ENCODE measurements around the gene TCERG1L. TPM values are rescaled to one million over a fixed set of nuclear protein-coding genes. Genes with fewer than 3 reads are reported as not detected.

The TCERG1L gene
- polyA plus RNA-seq, 3 donors from 2014 or later = not detected

DNA sequence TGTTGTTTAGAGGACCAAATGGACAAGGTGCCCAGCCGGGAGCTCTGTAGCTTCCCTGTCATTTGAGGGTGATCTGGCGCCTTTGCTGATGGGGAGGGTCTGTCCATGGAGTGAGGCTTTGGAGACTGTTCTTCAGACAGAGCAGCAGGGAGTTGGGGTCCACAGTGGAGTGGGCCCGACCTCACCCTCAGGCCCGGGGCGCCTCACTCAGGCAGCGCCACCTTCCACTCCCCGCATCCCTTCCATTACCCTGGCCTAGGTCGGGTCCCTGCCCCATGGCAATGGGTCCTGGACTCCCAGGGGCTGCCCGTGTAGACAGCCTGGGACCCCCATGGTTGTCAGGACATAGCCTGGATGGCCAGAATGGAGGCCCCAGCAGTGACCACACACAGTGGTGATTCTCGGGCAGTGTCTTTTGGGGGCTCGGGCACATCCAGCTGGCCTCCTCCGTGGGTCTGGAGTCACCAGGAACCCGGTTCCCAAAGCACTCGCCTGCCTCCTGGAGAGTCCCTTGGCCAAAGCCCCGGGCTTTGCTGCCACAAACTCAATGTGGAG lies 38.5 kb downstream of the TCERG1L start:
- H3K4me3 Mint-ChIP-seq = no peak overlapping the region
- DNase-seq = no peak
- H3K4me1 Mint-ChIP-seq = no peaks in the 10 kb centered on the region
- H3K27ac Mint-ChIP-seq = no peak overlapping the region
- H3K27me3 Mint-ChIP-seq (ENCODE audit: low read depth in 3 of 3) = peaks cover 1 to 4% (median 2%) of the 10 kb centered on the region in 3 donors
- H3K36me3 Mint-ChIP-seq = no peaks in the 10 kb centered on the region
- H3K9me3 Mint-ChIP-seq = peaks cover 0 to 2% (median 0%) of the 10 kb centered on the region in 6 donors

- no peaks in the 10 kb centered on the region for H3K36me3 Mint-ChIP-seq
- no peaks in the 10 kb centered on the region for H3K4me1 Mint-ChIP-seq
- peaks cover 0 to 2% (median 0%) of the 10 kb centered on the region in 6 donors for H3K9me3 Mint-ChIP-seq
- no peak overlapping the region for H3K27ac Mint-ChIP-seq
- peaks cover 0 to 4% (median 1%) of the 10 kb centered on the region in 3 donors for H3K27me3 Mint-ChIP-seq (ENCODE audit: low read depth in 3 of 3)
- H3K4me3 Mint-ChIP-seq = no peak overlapping the region
- DNase-seq = no peak
Measured at GRCh38 chr10:131271966-131272365, 39.6 kb downstream of the TCERG1L start.

DNA sequence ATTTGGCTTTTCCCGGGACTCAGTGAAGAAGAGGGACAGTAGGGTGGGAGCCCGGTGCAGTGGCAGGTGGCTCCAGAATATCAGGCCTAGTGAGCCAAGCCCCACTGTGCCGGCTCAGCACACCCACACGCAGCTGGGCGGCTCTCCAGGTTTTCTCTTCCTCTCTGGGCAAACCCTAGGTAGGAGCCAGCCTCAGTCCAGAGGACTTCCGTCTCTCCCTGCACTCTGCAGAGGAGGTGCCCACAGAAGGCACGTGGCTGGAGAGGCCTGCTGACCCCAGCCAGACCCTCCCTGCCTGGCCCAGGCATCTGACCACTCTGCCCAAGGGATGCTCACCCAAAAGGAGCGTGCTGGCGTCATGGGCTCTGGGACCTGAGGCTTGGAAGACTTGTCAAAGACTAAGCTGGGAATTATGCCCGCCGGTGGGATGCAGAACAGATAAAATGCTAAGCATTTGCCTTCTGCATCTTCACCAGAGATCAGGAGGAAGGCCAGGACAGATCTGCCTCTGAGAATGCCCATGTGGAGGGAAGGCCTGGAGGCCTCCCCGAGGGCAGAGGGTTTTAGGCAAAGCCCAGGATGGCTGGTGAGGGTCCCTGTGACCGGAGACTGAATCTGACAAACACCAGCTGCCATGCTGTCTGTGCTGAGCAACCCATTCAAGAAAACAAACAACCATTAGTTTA lies 40.2 kb downstream of the TCERG1L start:
- H3K27ac Mint-ChIP-seq = no peak overlapping the region
- peaks cover under 1 to 6% (median 1%) of the 10 kb centered on the region in 3 donors for H3K27me3 Mint-ChIP-seq (ENCODE audit: low read depth in 3 of 3)
- H3K36me3 Mint-ChIP-seq = no peaks in the 10 kb centered on the region
- no peak overlapping the region for H3K4me3 Mint-ChIP-seq
- no peaks in the 10 kb centered on the region for H3K4me1 Mint-ChIP-seq
- no peak for DNase-seq
- peaks cover 0 to 2% (median 0%) of the 10 kb centered on the region in 6 donors for H3K9me3 Mint-ChIP-seq

GRCh38 chr10:131270461-131271190 lies 40.9 kb downstream of the TCERG1L start:
- Mint-ChIP-seq H3K9me3 (peaks cover 0 to 2% (median 0%) of the 10 kb centered on the region in 6 donors), H3K27ac (no peak overlapping the region), H3K27me3 (ENCODE audit: low read depth in 3 of 3) (peaks cover 1 to 3% (median 2%) of the 10 kb centered on the region in 3 donors), H3K4me1 (no peaks in the 10 kb centered on the region), H3K4me3 (no peak overlapping the region), H3K36me3 (no peaks in the 10 kb centered on the region)
- no peak for DNase-seq

DNA sequence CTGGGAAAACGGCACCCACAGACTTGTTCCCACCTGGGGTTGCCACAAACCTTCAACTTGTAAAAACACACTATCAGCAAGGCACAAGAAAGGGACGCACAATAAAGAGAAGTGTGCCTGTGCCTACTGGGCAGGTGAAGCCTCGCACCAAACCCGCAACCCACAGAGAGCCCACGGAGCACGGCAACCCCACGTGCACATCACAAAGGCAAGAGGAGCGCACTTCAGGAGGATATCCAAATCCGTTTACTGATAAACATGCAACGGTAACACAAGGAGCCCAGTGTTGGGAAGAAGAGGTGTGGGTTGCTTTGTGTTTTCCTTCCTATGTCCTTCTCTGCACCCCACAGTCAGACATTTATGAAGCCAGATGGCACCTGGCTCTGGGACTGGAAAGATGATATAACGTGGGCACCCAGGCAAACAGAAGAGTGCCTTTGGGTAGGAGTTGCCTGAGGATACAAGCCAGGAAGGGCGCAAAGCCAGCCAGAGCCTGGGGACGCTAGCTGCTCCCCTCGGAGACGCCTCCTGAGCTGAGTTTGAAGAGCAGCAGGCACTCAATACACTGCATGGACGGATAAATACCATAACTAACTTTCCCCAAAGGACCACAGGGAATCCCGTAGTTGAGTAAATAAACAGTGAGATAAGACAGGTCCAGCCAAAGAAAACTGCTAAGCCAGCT lies 41.6 kb downstream of the TCERG1L start:
- no peaks in the 10 kb centered on the region for H3K4me1 Mint-ChIP-seq
- H3K27ac Mint-ChIP-seq = no peak overlapping the region
- no peaks in the 10 kb centered on the region for H3K36me3 Mint-ChIP-seq
- peaks cover 0 to 2% (median 0%) of the 10 kb centered on the region in 6 donors for H3K9me3 Mint-ChIP-seq
- peaks cover 1 to 3% (median 2%) of the 10 kb centered on the region in 3 donors for H3K27me3 Mint-ChIP-seq (ENCODE audit: low read depth in 3 of 3)
- DNase-seq = no peak
- H3K4me3 Mint-ChIP-seq = no peak overlapping the region

- Mint-ChIP-seq H3K36me3 (no peaks in the 10 kb centered on the region), H3K4me3 (no peak overlapping the region), H3K4me1 (no peaks in the 10 kb centered on the region), H3K27ac (no peak overlapping the region), H3K27me3 (ENCODE audit: low read depth in 3 of 3) (peaks cover 0 to 3% (median 2%) of the 10 kb centered on the region in 3 donors), H3K9me3 (peaks cover 0 to 2% (median 0%) of the 10 kb centered on the region in 6 donors)
- DNase-seq = no peak
Measured at GRCh38 chr10:131267814-131268095, 43.8 kb downstream of the TCERG1L start.

GRCh38 chr10:131266936-131267813 lies 44.3 kb downstream of the TCERG1L start:
- no peaks in the 10 kb centered on the region for H3K4me1 Mint-ChIP-seq
- no peak for DNase-seq
- H3K27ac Mint-ChIP-seq = no peak overlapping the region
- peaks cover 0 to 2% (median 0%) of the 10 kb centered on the region in 6 donors for H3K9me3 Mint-ChIP-seq
- H3K27me3 Mint-ChIP-seq (ENCODE audit: low read depth in 3 of 3) = peaks cover 0 to 3% (median 2%) of the 10 kb centered on the region in 3 donors
- no peaks in the 10 kb centered on the region for H3K36me3 Mint-ChIP-seq
- H3K4me3 Mint-ChIP-seq = no peak overlapping the region

DNA sequence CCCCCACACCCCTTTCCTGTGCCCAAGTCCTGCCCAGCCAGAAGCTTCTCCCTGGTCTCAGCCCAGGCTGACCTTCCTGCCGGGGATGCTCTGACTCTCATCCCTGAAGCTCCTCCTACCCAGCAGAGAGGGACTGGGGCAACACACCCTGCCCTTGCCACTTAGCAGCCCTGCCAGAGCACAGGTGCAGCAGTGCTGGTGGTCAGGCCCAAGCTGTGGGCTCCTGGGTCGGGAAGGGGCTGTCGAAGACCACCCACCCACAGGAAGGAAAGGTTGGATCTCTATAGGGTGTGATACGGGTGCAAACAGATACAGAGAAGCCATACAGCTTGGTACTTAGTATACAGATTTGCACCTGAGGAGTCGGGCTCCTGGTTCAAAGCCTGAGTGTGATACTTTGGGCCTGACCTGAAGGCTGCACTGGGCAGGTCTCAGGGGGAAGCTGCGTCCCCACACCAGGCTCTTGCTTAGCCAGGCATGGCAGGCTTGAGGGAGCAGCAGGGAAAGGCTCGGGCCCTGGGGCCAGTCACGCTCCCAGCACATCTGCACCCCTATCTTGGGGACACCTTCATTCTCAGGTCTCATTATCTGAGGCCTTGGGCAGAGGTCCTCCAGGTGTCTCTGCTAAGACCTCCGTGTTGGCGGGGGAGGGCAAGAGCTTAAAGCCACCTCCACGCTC lies 47.3 kb downstream of the TCERG1L start:
- H3K27me3 Mint-ChIP-seq (ENCODE audit: low read depth in 3 of 3) = peaks cover 0 to 6% (median 2%) of the 10 kb centered on the region in 3 donors
- no peak overlapping the region for H3K4me3 Mint-ChIP-seq
- H3K36me3 Mint-ChIP-seq = no peaks in the 10 kb centered on the region
- H3K9me3 Mint-ChIP-seq = no peaks in the 10 kb centered on the region
- no peak for DNase-seq
- no peak overlapping the region for H3K27ac Mint-ChIP-seq
- H3K4me1 Mint-ChIP-seq = no peaks in the 10 kb centered on the region

DNA sequence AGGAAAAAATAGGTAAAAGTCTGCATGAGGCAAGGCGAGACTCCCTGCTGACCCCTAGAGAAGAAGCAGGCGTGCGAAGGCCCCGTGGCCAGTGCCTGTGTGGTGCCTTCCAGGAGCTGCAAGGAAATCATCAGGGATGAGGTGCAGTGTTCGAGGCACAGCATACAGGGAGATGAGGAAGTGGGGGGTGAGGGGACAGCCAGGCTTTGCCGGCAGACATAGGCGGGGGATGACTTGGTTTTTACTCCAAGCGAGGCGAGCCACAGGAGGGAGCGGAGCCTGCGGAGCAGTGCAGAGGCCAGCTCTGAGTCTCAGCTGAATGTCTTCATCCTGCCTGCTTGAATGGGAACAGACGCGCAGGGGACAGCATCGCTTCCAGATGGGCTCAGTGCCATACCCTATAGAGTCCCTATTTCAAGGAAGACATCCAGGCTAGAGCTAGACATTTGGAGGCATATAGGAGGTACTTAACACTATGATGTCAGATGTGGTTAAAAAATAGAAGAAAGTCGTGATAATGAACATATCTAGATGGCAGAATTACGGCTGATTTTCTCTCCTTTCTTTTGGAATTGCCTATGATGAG lies 49.5 kb downstream of the TCERG1L start:
- H3K27me3 Mint-ChIP-seq (ENCODE audit: low read depth in 3 of 3) = peaks cover 0 to 8% (median 2%) of the 10 kb centered on the region in 3 donors
- H3K27ac Mint-ChIP-seq = no peak overlapping the region
- DNase-seq = no peak

DNA sequence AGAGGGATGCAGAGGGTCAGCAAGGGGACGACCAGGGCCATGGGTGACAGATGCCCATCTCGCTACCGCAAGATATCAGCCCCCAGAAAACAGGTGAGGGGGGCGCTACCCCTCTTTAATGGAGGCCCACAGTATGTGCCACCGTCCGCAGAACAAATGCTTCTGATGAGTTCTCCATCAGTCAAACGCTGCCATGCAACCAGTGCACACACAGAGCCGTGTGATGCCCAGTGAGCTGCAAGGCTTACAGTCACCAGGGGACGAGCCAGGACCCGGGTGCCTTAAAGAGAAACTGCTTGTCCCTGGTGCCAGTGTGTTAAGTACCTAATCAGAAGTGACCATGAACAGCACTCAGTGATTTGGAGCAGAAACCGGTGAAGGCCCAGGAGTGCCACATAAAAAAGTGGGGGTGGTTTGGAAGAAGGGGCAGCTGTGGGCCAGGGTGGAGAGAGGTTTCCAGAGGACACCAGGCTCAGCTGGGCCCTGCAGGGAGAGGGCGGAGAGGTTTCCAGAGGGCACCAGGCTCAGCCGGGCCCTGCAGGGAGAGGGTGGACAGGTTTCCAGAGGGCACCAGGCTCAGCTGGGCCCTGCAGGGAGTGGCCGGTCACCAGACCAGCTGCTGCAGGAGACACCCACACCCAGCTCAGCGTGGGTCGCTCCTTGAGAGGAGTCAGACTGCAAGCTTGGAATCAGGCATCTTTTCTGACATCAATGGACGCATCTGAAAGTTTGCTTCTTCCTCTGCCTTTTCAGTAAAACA lies 50.9 kb downstream of the TCERG1L start:
- Mint-ChIP-seq H3K4me3 (no peak overlapping the region), H3K36me3 (no peaks in the 10 kb centered on the region), H3K9me3 (no peaks in the 10 kb centered on the region), H3K27me3 (ENCODE audit: low read depth in 3 of 3) (peaks cover 0 to 5% (median 0%) of the 10 kb centered on the region in 3 donors), H3K27ac (no peak overlapping the region), H3K4me1 (no peaks in the 10 kb centered on the region)
- no peak for DNase-seq

More for the DNA sequence above, 49.5 kb downstream of the TCERG1L start:
- H3K4me3 Mint-ChIP-seq = no peak overlapping the region
- no peaks in the 10 kb centered on the region for H3K36me3 Mint-ChIP-seq
- H3K9me3 Mint-ChIP-seq = no peaks in the 10 kb centered on the region
- H3K4me1 Mint-ChIP-seq = no peaks in the 10 kb centered on the region

DNA sequence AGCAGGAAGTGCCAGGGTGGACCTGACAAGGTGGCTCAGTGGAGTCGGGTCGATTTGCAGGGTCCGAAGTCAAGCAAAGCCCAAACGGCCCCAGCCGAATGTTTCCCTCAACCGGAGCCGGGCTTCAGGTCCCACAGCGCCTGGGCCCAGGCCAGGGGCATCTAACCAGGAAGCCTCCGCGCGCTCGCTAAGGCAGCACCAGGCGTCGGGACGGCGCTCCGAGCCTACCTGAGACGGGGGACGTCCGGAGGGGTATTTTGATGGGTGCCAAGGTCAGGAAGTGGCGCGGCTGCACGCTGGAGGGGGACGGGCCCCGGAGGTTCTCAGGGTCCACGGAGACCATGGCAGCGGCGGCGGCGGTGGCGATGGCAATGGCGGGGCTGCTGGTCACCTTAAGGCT lies 51.5 kb downstream of the TCERG1L start:
- Mint-ChIP-seq H3K4me1 (no peaks in the 10 kb centered on the region), H3K27me3 (ENCODE audit: low read depth in 3 of 3) (peaks cover 0 to 5% (median under 1%) of the 10 kb centered on the region in 3 donors), H3K4me3 (no peak overlapping the region), H3K27ac (no peak overlapping the region), H3K9me3 (no peaks in the 10 kb centered on the region), H3K36me3 (no peaks in the 10 kb centered on the region)
- DNase-seq = no peak

- Mint-ChIP-seq H3K4me3 (no peak overlapping the region), H3K4me1 (no peaks in the 10 kb centered on the region), H3K27ac (no peak overlapping the region), H3K9me3 (no peaks in the 10 kb centered on the region), H3K27me3 (ENCODE audit: low read depth in 3 of 3) (peaks cover 0 to 5% (median 5%) of the 10 kb centered on the region in 3 donors), H3K36me3 (no peaks in the 10 kb centered on the region)
- no peak for DNase-seq
Measured at GRCh38 chr10:131259535-131259934, 52.0 kb downstream of the TCERG1L start.

All from immature natural killer cell (primary cell).